Adipocyte (in vitro differentiated cells): Measurements from ENCODE around the gene B4GALNT4.
"Not testable (repeated sequence)": the region's sequence is repeated elsewhere in the genome, so short reads cannot be mapped to it uniquely, and the experiment has no call there.

Experiments
- DNase-seq: peaks from one replicate; pipeline ENCODE4 v3.0.0-alpha.2; 2015; ENCODE audit warnings: low read depth
- H3K27me3 ChIP-seq: replicated peaks from 2 replicates; pipeline ENCODE4 v1.7.0; 2013; ENCODE audit warnings: mild to moderate bottlenecking, low read length, moderate library complexity; ENCODE audit not compliant: control insufficient read depth, insufficient read depth
- H3K36me3 ChIP-seq: 2 replicates; pipeline ENCODE4 v1.7.0; 2013; ENCODE audit warnings: low read length, mild to moderate bottlenecking, moderate library complexity; ENCODE audit not compliant: control insufficient read depth, insufficient read depth, severe bottlenecking
- H3K4me1 ChIP-seq: 2 replicates; pipeline ENCODE4 v1.7.0; 2013; ENCODE audit warnings: mild to moderate bottlenecking, low read length, moderate library complexity; ENCODE audit not compliant: control insufficient read depth, insufficient read depth
- H3K4me3 ChIP-seq: 2 replicates; pipeline ENCODE4 v1.7.0; 2013; ENCODE audit warnings: mild to moderate bottlenecking, low read length, moderate library complexity
- H3K9ac ChIP-seq: 2 replicates; pipeline ENCODE4 v1.7.0; 2013; ENCODE audit warnings: mild to moderate bottlenecking, low read length, moderate library complexity
- H3K9me3 ChIP-seq: 2 replicates; pipeline ENCODE4 v1.7.0; 2013; ENCODE audit warnings: mild to moderate bottlenecking, low read length, moderate library complexity; ENCODE audit not compliant: control insufficient read depth

The B4GALNT4 gene

DNA sequence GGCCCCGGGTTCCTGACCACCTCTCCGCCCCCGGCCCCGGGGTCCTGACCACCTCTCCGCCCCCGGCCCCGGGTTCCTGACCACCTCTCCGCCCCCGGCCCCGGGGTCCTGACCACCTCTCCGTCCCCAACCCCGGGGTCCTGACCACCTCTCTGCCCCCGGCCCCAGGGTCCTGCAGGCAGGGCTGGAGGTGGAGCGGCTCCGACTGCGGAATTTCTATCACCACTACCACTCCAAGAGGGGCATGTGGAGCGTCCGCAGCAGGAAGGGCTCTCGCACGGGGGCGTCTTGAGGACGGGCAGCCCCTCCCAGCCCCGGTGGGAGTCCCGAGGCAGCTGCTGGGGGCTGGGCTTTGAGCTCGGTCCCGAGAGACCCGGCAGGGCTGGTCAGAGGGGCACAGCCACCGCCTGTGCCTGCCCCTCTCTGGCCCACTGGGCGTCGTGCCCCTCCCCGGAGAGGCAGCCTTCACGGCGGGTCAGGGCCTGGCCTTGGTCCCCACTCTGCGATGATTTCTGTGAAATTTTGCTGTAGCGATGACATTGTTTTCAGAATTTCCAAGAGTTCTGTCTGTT lies 12.3 kb downstream of the B4GALNT4 start:
- Histone ChIP-seq H3K9ac (no peak overlapping the region), H3K4me1 (no peaks in the 10 kb centered on the region), H3K36me3 (no peaks in the 10 kb centered on the region), H3K27me3 (peaks cover 28% of the 10 kb centered on the region), H3K4me3 (no peak overlapping the region), H3K9me3 (no peaks in the 10 kb centered on the region)
- DNase-seq, result no peak

DNA sequence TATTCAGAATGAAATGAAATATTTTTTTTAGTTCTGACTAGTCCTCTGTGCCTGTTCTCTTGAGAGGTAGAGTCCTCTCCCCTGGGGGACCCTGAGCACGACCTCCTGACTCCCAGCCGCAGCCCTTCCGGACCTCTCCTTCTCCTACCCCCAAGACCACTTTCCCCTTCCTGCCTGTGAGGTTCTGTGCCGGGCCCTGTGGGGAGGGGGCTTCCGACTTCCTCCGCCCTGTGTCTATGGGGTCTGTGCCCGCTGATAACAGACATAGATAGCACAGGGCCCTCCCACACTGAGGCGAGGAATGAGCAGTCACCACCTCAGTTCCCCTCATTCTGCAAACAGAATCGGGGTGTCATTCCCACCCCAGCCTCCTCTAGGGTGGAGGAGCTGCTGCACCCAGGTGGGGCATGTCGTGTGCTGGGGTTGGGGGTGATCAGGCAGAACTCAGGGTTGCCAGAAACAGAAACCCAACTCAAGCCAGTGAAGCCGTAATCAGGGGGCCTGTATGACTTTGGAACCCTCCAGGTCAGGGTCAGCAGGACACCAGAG lies 12.9 kb downstream of the B4GALNT4 start:
- no peak for DNase-seq

DNA sequence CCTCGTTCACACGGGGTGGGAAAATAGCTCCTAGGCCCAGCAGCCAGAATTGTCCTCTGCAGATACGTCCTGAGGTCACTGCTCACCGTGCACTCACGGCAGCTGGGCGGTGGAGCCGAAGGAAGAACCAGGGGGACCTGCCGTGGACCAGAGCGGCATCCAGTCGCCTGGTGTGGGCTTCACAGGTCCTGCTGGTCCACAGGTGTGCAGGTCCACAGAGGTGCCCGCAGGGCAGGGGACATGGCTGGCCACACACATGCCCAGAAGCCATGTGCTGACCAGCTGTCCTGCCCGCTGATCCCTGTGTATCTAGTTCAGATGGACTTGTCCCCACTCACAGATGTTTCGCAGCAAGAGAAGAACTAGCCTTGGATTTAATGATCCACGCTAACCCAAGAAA lies 14.1 kb downstream of the B4GALNT4 start:
- no peak overlapping the region for H3K4me3 ChIP-seq
- no peak overlapping the region for H3K9ac ChIP-seq
- H3K36me3 ChIP-seq, result no peaks in the 10 kb centered on the region
- DNase-seq, result no peak
- H3K27me3 ChIP-seq, result peaks cover 25% of the 10 kb centered on the region
- no peaks in the 10 kb centered on the region for H3K9me3 ChIP-seq
- no peaks in the 10 kb centered on the region for H3K4me1 ChIP-seq

More for the DNA sequence above, 12.9 kb downstream of the B4GALNT4 start:
- Histone ChIP-seq H3K36me3 (no peaks in the 10 kb centered on the region), H3K9ac (no peak overlapping the region), H3K4me1 (no peaks in the 10 kb centered on the region), H3K27me3 (peaks cover 28% of the 10 kb centered on the region), H3K9me3 (no peaks in the 10 kb centered on the region), H3K4me3 (no peak overlapping the region)

DNA sequence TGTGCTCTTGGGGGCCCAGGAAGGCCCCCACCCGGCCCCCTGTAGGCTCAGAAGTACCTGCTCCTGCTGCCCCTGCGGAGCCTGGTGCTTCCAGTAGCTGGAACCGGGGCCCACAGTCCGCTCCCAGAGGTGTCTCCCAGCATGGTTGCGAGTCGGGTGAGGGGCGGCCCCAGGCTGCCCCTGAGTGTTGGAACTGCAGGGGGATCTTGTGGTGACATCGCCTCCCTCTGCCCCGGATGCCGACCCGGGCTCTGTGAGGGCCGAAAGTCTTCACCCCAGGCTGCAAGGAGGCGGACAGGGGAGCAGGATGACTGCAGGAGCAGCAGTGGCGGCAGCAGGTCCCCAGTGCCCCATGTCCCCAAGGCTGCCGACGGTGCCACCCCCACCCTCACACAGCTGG lies 15.2 kb downstream of the B4GALNT4 start:
- H3K4me1 ChIP-seq, result no peaks in the 10 kb centered on the region
- no peak overlapping the region for H3K4me3 ChIP-seq
- H3K36me3 ChIP-seq, result no peaks in the 10 kb centered on the region
- no peak for DNase-seq
- H3K9me3 ChIP-seq, result no peaks in the 10 kb centered on the region
- no peak overlapping the region for H3K9ac ChIP-seq
- peaks cover 17% of the 10 kb centered on the region for H3K27me3 ChIP-seq

DNA sequence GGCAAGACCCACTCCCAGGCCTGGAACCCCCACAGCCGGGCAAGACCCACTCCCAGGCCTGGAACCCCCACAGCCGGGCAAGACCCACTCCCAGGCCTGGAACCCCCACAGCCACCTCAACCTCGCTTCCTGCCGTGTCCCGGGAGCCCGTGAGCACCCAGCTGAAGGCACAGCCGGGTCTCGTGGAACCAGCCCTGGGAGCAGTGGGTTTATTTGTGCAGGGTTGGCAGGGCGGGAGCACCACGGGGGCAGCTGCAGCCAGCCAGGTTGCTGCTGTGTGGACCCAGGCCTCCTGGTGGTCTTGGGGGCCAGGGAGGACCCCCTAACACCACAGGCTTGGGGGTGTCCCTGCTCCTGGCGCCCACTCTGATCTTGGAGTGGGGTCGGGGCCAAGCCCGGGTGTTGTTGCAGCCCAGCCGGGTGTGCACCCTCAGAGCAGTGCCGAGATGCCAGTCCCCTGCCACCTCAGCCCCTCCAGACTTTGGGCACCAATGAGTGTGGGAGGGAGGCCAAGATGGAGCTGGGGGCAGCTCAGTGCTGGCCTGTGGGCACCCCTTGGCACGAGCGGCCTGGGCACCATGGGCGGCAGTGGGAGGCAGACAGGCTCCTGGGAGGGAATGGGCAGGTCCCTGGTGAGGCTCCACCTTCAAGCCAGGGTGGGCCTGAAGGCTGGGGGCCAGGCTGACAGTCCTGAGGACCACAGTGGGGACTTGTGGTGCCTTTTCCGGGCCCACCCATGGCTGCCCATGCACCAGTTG lies 16.5 kb downstream of the B4GALNT4 start:
- Histone ChIP-seq H3K4me3 (no peak overlapping the region), H3K27me3 (peaks cover 17% of the 10 kb centered on the region), H3K9ac (no peak overlapping the region), H3K36me3 (no peaks in the 10 kb centered on the region), H3K4me1 (no peaks in the 10 kb centered on the region), H3K9me3 (no peaks in the 10 kb centered on the region)
- DNase-seq, result no peak

DNA sequence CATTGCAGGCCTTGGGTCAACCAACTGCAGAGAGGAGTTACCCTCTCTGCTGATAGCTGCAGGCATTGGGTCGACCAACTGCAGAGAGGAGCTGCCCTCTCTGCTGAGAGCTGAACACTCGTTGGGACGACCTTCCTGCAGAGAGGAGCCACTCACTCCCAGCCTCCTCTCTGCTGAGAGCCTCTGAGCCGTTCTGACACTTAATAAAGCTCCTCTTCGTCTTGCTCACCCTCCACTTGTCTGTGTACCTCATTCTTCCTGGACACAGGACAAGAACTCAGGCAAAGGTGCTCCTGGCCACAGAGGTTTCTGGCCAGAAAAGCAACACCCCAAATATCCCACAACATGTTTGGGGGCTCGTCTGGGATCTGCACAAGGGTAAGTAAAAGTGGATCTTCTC lies 17.2 kb downstream of the B4GALNT4 start:
- Histone ChIP-seq H3K9me3 (no peaks in the 10 kb centered on the region), H3K4me3 (no peak overlapping the region), H3K36me3 (no peaks in the 10 kb centered on the region), H3K27me3 (peaks cover 17% of the 10 kb centered on the region), H3K9ac (no peak overlapping the region), H3K4me1 (no peaks in the 10 kb centered on the region)
- no peak for DNase-seq

DNA sequence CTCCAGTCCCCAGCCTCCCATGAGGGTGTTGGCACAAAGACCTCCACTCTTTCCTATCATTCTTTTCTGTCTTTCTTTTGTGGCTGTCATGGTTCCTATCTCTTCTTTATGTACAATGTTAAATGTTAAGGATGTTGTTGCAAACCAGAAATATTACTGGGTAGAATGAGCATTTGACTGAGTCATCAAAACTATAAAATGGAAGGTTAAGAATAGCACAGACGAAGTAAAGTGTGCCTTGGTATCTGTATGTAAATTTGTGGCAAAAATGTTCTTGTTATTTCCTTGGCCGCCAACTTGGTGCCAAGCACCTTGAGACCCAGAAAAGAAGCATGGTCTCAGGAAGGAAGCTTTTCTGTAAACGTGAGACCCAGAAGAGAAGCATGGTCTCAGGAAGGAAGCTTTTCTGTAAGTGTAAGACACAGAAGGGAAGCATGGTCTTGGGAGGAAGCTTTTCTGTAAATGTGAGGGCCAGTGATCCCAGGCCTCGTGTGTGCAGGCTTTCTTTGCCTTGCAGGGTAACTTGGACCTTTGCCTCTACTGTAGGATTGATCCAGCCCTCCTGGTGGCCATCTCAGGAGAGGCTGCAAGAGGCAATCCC lies 18.0 kb downstream of the B4GALNT4 start:
- Histone ChIP-seq H3K36me3 (no peaks in the 10 kb centered on the region), H3K27me3 (peaks cover 17% of the 10 kb centered on the region), H3K9me3 (no peaks in the 10 kb centered on the region), H3K4me1 (no peaks in the 10 kb centered on the region), H3K9ac (no peak overlapping the region), H3K4me3 (no peak overlapping the region)
- DNase-seq, result no peak

DNA sequence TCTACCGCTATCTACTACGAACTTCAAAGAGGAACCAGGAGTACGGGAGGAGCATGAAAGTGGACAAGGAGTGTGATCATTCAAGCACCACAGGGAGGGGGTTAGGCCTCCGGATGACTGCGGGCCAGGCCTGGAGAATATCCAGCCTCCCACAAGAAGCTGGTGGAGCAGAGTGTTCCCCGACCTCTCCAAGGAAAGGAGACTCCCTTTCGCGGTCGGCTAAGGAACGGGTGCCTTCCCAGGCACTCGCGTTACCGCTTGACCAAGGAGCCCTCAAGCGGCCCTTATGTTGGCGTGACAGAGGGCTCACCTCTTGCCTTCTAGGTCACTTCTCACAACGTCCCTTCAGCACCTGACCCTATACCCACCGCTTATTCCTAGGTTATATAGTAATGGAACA lies 20.1 kb downstream of the B4GALNT4 start:
- not testable (repeated sequence) for DNase-seq, H3K36me3 ChIP-seq, H3K9ac ChIP-seq

DNA sequence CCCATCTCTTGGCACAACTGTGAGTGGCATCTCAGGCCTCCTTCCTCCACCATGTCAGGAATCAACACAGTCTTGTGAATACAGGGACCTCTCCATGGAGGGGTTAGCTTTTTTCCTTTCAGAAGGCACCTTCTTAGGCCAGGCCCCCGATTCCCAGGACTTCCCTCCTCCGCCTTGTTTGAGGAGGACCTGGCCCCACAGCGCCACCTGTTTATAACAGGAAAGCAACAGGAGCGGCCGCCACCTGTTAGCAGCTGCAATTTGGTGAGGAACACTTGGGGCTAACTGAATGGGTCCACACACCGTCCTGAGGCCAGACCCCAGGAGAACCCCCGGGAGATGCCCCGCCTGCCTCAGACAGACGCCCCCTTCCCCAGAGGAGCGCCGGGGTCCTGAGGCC lies 20.9 kb downstream of the B4GALNT4 start:
- no peak for DNase-seq
- Histone ChIP-seq H3K4me1 (peaks cover 19% of the 10 kb centered on the region), H3K27me3 (peaks cover 6% of the 10 kb centered on the region), H3K9me3 (no peaks in the 10 kb centered on the region), H3K9ac (no peak overlapping the region), H3K36me3 (no peaks in the 10 kb centered on the region), H3K4me3 (no peak overlapping the region)

More for the DNA sequence above, 20.1 kb downstream of the B4GALNT4 start:
- H3K4me3 ChIP-seq, H3K9me3 ChIP-seq, H3K27me3 ChIP-seq: not testable (repeated sequence)
- H3K4me1 ChIP-seq, result peaks cover 12% of the 10 kb centered on the region

DNA sequence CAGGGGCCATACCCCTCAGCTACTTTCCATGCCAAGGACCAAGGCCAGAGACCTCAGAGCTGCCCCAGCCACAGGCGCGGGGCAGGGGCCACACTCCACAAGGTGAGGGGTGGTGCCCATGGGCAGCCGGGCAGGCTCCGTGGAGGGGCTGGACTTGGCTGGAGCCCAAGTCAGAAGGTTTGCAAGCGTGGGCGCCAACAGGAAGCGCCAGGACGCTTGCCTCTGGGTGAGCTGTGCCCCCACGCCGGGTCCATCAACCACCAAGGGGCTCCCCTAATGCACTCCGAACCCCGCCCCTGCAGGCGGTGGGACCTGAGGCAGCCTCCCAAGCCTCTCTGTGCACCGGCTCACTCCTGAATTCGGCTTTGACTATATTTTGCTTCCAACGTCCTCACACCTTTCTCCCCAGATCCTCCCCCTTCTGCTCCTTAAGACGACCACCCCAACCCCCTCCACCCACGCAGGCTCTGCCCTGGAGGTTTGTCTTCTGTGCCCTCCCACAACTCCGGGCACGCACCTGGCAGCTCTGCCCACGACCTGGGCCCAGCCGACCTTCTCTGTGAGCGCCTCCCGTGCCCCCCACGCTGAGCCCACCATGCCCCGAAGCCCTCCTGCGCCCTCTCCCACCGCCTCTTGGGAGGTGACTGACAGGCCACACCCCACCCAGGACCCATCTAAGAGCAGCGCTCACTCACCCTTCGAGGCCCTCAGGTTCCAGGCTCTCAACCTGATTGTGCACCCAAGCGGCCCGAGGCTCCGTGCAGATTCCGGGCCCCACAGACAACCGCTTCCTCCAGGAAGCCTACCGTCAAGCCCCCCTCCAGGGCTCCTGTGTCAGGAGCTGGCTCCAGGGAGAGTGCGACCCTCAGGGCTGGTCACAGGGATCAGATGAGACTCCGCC lies 22.1 kb downstream of the B4GALNT4 start:
- no peak overlapping the region for H3K4me3 ChIP-seq
- peaks cover 6% of the 10 kb centered on the region for H3K27me3 ChIP-seq
- no peak for DNase-seq
- H3K9me3 ChIP-seq, result no peaks in the 10 kb centered on the region
- H3K9ac ChIP-seq, result no peak overlapping the region
- H3K36me3 ChIP-seq, result no peaks in the 10 kb centered on the region
- H3K4me1 ChIP-seq, result peaks cover 19% of the 10 kb centered on the region
